Prostate gland (tissue), 2 donors: Measurements from ENCODE around the gene COX5A. TPM values are rescaled to one million over a fixed set of nuclear protein-coding genes. Genes with fewer than 3 reads are reported as not detected.
"Not testable (repeated sequence)": the region's sequence is repeated elsewhere in the genome, so short reads cannot be mapped to it uniquely, and the experiment has no call there.

Source experiments
- DNase-seq: peaks from one replicate; pipeline ENCODE4 v3.0.0-alpha.2; 2019; ENCODE audit warnings: low spot score
- H3K27ac ChIP-seq, 2 donors: fragments of 200-600 bp; sonication (generic); 2 replicates each; pipeline ENCODE4 v1.5.1; 2017 to 2019
- H3K27me3 ChIP-seq: fragments of 200-600 bp; sonication (generic); replicated peaks from 2 replicates; pipeline ENCODE4 v1.5.1; 2019; ENCODE audit not compliant: insufficient read depth
- H3K36me3 ChIP-seq, 2 donors: fragments of 200-600 bp; sonication (generic); 1 replicate in 1 of 2; 2 replicates in 1 of 2; pipeline versions ENCODE4 v1.5.1 to v1.8.1; 2017 to 2019
- H3K4me1 ChIP-seq: fragments of 200-600 bp; sonication (generic); replicated peaks from 2 replicates; pipeline ENCODE4 v1.5.1; 2019
- H3K4me3 ChIP-seq, 2 donors: fragments of 200-600 bp; sonication (generic); 2 replicates each; pipeline ENCODE4 v1.5.1; 2017 to 2019
- H3K9me3 ChIP-seq: fragments of 200-600 bp; sonication (generic); 2 replicates; pipeline ENCODE4 v1.5.1; 2017
- POLR2A ChIP-seq: fragments of 450-650 bp; IDR thresholded peaks from one replicate; pipeline ENCODE4 v1.6.1; 2016; ENCODE audit warnings: antibody characterized with exemption, mild to moderate bottlenecking
- POLR2AphosphoS5 ChIP-seq: sonication (generic); formaldehyde crosslinking; IDR thresholded peaks from one replicate; pipeline ENCODE4 v1.6.1; 2017; ENCODE audit warnings: antibody characterized with exemption
- WGBS: methylation state at CpG from one replicate; pipeline ENCODE4 v1.1.5; 2018; 5-methylcytosine and 5-hydroxymethylcytosine counted together
- intact Hi-C: fragments of 100-400 bp; cut with DNase I; formaldehyde crosslinking; loops from one replicate; pipeline ENCODE4 v1.14.2; 2022
- total RNA-seq, 2 donors: library from RNA; depleted of rRNA; stranded (reverse); fragments of >200 nt; gene quantifications; one replicate each; pipeline ENCODE4 v1.1.0, GENCODE V29; 2016
- TF ChIP-seq, protein P1 (sequence below), 4 experiments: fragments of 200-600 bp in 2 of 4; fragments of 450-650 bp in 2 of 4; sonication (generic) in 2 of 4; IDR thresholded peaks; 1 replicate in 3 of 4; 2 replicates in 1 of 4; pipeline ENCODE4 v1.5.1; 2016 to 2019; ENCODE audit warnings: antibody characterized with exemption in 4 of 4, mild to moderate bottlenecking in 2 of 4, moderate library complexity in 2 of 4

COX5A gene
- total RNA-seq, 2 donors from 2014 or later, result 93.3 to 171 TPM

DNA sequence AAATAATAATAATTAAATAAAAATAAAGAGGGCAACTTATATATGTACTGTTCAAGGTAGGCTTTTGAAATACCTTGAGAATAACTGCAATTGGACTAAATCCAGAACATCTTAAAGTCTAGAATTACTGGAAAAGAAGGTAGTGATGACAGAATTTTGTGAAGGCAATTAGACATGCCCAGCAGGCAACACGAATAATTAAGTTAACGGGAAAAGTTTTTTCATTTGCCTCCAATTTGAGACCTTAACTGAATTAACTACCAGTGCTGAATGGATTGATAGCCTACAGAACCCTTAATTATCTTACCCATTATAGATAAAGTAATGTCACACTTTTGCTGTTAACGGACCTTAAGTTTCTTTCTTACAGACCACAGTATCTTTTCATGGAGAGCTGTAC is 13.3 kb downstream of the COX5A start:
- Histone ChIP-seq H3K9me3 (no peaks in the 10 kb centered on the region), H3K36me3 (peaks cover 0 to 4% of the 10 kb centered on the region in 2 donors), H3K4me1 (no peaks in the 10 kb centered on the region), H3K4me3 (no peak overlapping the region), H3K27me3 (no peaks in the 10 kb centered on the region), H3K27ac (no peak overlapping the region)
- WGBS, result 95% methylated on average over 3 of the region's 3 CpGs
- TF ChIP-seq POLR2A, result no peak
- TF ChIP-seq, protein P1, sequence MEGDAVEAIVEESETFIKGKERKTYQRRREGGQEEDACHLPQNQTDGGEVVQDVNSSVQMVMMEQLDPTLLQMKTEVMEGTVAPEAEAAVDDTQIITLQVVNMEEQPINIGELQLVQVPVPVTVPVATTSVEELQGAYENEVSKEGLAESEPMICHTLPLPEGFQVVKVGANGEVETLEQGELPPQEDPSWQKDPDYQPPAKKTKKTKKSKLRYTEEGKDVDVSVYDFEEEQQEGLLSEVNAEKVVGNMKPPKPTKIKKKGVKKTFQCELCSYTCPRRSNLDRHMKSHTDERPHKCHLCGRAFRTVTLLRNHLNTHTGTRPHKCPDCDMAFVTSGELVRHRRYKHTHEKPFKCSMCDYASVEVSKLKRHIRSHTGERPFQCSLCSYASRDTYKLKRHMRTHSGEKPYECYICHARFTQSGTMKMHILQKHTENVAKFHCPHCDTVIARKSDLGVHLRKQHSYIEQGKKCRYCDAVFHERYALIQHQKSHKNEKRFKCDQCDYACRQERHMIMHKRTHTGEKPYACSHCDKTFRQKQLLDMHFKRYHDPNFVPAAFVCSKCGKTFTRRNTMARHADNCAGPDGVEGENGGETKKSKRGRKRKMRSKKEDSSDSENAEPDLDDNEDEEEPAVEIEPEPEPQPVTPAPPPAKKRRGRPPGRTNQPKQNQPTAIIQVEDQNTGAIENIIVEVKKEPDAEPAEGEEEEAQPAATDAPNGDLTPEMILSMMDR (IDR thresholded peaks at IDR 0.05), result no peak
- no peak for TF ChIP-seq POLR2AphosphoS5
- intact Hi-C loops, result no loop called here
- no peak for DNase-seq

- TF ChIP-seq POLR2AphosphoS5, result no peak
- DNase-seq, result no peak
- Histone ChIP-seq H3K36me3 (peaks cover 3 to 11% of the 10 kb centered on the region in 2 donors), H3K27me3 (no peaks in the 10 kb centered on the region), H3K4me1 (no peaks in the 10 kb centered on the region), H3K4me3 (no peak overlapping the region), H3K27ac (no peak overlapping the region), H3K9me3 (no peaks in the 10 kb centered on the region)
- 83% methylated on average over 8 of the region's 8 CpGs for WGBS
- intact Hi-C loops, result no loop called here
Measured at GRCh38 chr15:74920456-74920855, 17.4 kb downstream of the COX5A start.

DNA sequence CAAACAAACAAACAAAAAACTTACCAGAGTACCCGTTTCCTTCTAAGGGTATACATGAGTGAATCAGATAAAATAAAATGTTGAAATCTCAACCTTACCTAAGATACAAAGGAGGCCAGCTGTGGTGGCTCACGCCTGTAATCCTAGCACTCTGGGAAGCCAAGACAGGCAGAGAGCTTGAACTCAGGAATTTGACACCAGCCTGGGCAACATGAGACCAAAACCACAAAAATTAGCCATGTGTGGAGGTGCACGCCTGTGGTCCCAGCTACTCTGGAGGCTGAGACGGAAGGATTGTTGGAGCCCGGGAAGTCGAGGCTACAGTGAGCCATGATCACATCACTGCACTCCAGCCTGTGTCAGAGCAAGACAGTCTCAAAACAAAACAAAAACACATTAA is 20.2 kb downstream of the COX5A start:
- H3K9me3 ChIP-seq, result no peaks in the 10 kb centered on the region
- TF ChIP-seq, protein P1 (IDR thresholded peaks at IDR 0.05), result no peak
- TF ChIP-seq POLR2A (no peak), POLR2AphosphoS5 (no peak)
- whole genome bisulfite sequencing, result 91% methylated on average over 6 of the region's 6 CpGs
- DNase-seq, result no peak
- H3K36me3 ChIP-seq, result peaks cover 3 to 7% of the 10 kb centered on the region in 2 donors
- H3K4me3 ChIP-seq, result no peak overlapping the region
- H3K27me3 ChIP-seq, result no peaks in the 10 kb centered on the region
- H3K4me1 ChIP-seq, result no peaks in the 10 kb centered on the region
- no peak overlapping the region for H3K27ac ChIP-seq
- intact Hi-C loops, result no loop called here

GRCh38 chr15:74913799-74914198 is 24.1 kb downstream of the COX5A start:
- H3K27me3 ChIP-seq, H3K4me1 ChIP-seq, H3K36me3 ChIP-seq, intact Hi-C loops, H3K27ac ChIP-seq, H3K9me3 ChIP-seq, DNase-seq, H3K4me3 ChIP-seq: not testable (repeated sequence)
- 93% methylated on average over 8 of the region's 8 CpGs for WGBS

DNA sequence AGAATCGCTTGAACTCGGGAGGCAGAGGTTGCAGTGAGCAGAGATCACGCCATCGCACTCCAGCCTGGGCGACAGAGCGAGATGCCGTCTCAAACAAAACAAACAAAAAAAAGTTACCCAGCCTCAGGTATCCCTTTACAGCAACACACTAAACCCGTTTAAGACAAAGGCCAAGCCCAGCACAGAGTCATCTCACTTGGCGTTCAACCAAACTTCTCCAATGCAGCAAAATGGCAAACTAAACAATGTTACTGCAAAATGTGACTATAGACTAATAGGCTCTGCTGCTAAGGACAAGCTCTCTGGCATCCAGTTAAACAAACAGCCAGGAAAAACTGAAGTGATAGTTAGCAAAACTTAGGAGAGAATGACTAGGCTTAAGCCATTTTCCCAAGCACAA is 24.8 kb downstream of the COX5A start:
- TF ChIP-seq, protein P1 (IDR thresholded peaks at IDR 0.05), result no peak
- peak; percentile 14 for TF ChIP-seq POLR2AphosphoS5
- Histone ChIP-seq H3K9me3 (no peaks in the 10 kb centered on the region), H3K4me1 (no peaks in the 10 kb centered on the region), H3K36me3 (peaks cover 0 to 7% of the 10 kb centered on the region in 2 donors), H3K27ac (peak overlapping the region in 1 of 2 donors; percentile 9), H3K27me3 (no peaks in the 10 kb centered on the region), H3K4me3 (no peak overlapping the region)
- no peak for DNase-seq
- intact Hi-C loops, result no loop called here
- WGBS, result 76% methylated on average over 9 of the region's 9 CpGs

GRCh38 chr15:74908635-74909034 is 29.2 kb downstream of the COX5A start:
- no peaks in the 10 kb centered on the region for H3K27me3 ChIP-seq
- intact Hi-C loops, result loop anchor here (5.0 kb wide), 1 partner anchor 66 kb away; the partner anchor contains the start of gene ULK3
- no peaks in the 10 kb centered on the region for H3K9me3 ChIP-seq
- DNase-seq, result no peak
- H3K27ac ChIP-seq, result no peak overlapping the region
- no peaks in the 10 kb centered on the region for H3K36me3 ChIP-seq
- TF ChIP-seq POLR2AphosphoS5 (no peak), POLR2A (no peak)
- TF ChIP-seq, protein P1 (IDR thresholded peaks at IDR 0.05), result no peak
- 95% methylated on average over 4 of the region's 4 CpGs for WGBS
- no peaks in the 10 kb centered on the region for H3K4me1 ChIP-seq
- no peak overlapping the region for H3K4me3 ChIP-seq
